IPS DF 19.7 (cell line): ENCODE measurements around the gene ING4.

Experiments used
- DNase-seq: peaks from one replicate; pipeline ENCODE4 v3.0.0-alpha.2; 2013; ENCODE audit warnings: low read depth, low spot score

ING4 gene

DNA sequence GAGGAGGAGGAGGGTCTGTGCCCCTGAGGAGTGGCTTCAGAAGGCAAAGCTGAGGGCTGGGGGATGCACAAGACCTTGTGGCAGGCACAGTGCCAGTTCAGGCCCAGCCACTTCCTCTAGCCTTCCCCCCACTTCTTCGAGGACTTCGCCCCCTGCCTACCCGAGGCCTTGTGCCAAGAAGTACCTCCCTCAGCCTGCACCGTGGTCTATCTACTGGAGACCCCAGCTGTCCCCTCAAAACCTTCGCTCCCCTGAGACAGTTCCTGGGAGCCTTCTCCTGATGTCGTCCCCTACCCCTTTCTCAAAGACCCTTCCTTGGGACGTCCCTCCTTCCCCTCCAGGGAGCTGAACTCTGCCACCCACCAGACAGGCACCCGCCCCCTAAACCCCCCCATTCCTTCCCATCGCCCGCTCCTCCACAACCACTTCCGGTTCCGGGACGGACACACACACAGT lies 25.7 kb upstream of the ING4 start:
- DNase-seq, result peak; percentile 81

DNA sequence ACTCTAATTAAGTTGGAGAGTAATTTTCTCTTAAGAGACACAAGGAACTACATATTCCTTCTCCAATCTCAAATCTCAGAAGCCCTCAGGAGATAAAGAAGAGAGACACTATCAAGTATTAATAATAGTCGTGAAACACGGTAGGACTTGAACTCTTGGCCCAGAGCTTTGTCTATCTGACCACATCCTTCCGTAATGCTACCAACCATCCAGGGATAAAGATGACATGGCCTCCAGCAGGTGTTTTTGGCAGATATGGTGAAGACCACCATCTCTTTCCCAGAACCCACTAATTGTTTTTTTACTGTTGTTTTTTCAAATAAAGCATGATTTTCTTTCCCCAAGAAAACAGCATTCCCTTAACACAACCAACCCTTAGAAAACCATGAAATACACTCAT lies 22.9 kb upstream of the ING4 start:
- DNase-seq, result no peak

DNA sequence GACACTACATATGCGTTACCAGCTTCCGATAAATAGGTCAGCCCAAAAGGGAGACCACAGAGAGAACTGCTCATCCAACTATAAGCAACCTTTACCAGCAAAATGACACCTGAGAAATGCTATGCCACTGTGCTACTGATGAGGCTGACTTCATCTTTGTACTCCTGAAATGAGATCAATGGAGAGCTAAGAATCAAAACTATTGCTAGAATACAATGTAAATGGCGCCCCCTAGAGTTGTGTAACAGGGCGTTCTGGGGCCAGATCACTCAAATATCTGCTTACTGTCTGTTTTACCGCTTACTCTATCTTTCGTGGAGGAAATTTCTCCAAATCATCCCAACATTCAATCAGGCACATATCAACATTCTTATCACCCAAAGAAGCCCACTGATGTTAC lies 21.7 kb upstream of the ING4 start:
- no peak for DNase-seq

DNA sequence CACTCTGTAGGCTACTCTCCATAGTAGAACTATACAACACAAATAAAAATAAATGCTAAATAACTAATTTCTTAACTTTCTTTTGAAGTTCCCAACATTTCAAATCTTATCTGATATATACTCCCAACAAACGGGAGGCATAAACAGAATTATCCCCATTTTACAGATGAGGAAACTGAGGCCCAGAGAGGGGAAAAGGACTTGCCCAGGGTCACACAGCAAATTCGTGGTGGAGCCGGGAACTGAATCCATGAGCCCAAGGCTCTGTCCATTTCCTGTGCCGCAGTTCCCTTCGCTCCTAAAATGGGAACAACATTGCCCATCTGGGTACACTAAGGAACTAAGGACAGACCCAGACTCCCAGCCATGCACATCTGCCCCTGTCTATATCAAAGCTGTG lies 14.0 kb upstream of the ING4 start:
- no peak for DNase-seq

DNA sequence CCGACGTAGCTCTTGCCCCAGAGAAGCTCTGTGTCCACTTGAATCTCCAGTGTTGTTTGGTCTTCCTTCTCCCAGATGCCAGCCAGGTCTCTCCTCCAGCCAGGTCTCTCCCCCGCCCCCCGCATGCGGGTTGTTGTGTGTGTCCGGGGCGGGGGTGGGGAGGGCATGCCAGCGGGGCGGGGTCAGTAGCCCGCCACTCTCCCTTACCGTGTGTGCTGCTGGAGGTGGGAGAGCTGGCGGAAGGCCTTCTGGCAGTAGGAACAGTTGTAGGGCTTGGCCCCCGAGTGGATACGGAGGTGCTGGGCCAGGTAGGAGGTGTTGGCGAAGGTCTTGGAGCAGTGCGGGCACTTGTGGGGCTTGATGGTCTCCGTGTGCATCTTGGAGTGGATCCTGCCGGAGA lies 9.2 kb upstream of the ING4 start:
- DNase-seq, result no peak

DNA sequence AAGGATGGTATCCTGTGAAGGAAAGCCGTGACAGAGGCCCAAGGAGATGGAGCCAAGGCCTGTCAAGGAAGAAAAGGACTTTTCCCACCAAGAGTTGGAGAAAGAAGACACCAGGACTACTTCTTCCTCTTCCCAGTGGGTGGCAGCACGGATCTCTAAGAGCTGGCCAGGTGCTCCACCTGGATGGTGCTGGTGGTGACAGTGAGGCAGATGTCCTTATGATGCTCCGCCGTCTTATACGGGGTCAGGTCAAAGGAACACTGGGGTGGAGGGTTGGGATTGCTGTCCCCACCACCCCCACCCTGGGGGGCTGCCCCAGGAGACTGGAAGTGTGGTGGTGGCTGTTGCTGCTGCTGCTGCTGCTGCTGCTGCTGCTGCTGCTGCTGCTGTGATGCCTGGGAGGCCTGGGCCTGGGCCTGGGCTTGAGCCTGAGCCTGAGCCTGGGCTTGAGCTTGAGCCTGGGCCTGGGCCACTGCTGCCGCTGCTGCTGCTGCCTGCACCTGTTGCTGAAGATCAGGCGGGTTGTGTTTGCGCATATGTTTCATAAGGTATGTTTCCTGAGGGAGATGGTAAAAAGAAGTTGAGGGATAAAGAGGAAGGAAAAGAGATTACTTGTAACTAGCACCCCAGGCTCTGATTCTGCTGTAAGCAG lies 4.8 kb upstream of the ING4 start:
- no peak for DNase-seq

DNA sequence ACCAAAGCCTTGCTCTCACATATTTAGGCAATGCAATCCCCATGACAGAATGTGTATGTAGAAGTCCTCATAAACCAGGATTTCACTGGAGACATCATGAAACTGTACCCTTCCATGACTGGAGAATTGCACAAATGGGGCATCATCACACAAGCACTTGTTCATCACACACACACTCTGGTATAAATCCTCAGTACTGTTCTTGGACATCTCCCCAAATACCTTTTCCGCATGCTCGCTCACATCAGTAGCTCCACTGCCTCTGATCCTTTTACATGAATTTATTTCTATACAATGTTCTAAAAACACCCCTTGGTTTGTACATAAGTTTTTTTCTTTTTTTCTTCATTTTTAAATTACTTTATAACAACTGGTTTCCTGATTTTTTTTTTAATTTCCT lies 3.3 kb upstream of the ING4 start:
- no peak for DNase-seq

DNA sequence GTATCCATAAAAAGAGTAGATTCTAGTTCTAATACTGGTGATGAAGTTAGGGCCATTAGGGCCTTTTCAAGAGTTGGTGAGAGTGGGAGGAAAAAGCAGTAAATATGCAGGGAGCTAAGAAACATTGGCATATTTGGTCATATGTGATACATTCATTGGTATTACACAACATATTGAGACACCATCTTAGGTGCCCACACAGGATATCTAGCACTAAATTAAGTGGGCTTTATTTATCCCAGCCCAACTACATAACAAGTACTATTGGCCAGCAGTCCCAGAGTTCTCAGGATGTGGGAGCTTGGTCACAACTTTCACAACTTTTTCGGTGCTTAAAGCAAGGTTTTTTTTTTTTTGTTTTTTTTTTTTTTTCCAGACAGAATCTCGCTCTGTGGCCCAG lies 2.0 kb upstream of the ING4 start:
- DNase-seq, result no peak

DNA sequence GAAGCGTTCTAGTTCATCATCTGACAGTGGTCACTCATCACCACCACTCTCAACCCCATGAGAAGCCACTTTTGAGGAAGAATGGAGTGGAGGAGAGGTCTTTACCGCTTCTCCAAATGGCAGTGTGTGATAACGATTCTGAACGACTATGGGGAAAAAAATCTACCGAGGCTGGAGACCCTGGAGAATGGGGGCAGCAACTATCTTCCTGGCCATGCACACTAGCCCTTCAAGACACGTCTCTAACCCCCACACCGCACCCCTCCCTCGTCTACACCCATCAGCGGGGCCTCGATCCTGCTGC lies 365 bp downstream of the ING4 start:
- DNase-seq, result no peak

DNA sequence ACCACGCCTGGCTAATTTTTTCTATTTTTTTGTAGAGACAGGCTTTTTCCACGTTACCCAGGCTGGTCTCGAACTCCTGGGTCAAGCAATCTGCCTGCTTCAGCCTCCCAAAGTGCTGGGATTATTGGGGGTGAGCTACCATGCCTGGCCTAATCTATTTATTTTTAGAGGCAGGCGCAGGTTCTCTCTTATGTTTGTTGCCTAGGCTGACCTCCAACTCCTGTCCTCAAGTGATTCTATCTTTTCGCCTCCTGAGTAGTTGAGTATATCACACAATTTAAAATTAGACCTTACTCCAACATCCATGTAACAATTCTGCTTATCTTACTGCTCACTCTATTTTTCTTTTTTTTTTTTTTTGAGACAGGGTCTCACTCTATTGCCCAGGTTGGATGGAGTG lies 8.9 kb downstream of the ING4 start:
- DNase-seq, result no peak

DNA sequence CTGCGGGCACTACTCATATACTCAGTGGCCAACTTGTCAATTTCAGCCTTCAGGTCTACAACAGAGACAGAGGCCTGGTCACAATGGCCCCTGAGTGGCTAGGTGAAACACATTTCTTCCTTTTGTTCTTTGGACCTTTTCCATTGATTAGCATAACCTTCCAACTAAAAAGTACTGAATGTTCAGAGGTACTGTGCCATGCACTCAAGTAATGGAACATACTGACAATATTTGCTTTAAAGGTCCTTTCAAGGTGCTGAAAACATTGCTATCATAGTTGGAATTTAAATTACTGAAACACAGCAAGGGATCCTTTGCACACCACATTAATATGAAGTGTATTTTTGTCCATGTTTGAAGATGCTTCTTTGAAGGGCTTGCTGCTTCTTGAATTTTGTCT lies 9.6 kb downstream of the ING4 start:
- DNase-seq, result no peak

DNA sequence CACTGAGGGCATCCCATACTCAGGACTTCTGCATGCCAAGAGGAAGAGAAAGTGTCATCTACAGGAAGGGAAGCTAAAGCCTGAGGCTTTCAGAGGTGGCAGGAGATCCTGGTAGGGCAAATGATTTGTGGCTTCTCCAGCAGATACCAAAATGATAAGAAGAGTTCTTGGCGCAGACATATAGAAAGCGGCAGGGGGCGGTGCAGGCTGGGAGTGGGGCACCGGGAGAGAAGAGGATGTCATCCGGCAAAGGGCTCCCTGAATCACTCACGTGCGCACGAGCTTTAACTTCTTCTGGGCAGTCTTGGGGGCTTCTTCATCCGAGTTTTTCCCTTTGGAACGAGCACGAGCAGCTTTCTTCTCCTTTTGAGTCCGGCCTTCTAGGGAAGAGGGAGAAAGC lies 10.5 kb downstream of the ING4 start:
- DNase-seq, result no peak

DNA sequence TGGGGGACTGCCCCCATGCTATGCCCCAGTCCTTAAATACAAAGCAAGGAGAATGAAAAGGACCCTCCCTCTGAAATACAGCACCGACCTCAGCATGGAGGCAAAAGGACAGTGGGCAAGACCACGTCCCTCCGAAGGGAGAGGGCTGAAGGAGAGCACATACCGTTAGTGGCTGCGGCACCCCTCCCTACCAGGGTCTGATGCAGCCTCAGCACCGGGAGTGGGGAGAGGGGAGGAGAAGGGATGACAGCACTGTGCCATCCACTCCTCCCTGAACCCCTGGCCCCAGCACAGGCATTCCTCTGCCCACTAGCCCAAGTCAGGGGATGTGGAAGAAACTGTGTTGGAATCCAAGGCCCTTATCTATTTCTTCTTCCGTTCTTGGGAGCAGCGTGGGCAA lies 12.1 kb downstream of the ING4 start:
- no peak for DNase-seq

DNA sequence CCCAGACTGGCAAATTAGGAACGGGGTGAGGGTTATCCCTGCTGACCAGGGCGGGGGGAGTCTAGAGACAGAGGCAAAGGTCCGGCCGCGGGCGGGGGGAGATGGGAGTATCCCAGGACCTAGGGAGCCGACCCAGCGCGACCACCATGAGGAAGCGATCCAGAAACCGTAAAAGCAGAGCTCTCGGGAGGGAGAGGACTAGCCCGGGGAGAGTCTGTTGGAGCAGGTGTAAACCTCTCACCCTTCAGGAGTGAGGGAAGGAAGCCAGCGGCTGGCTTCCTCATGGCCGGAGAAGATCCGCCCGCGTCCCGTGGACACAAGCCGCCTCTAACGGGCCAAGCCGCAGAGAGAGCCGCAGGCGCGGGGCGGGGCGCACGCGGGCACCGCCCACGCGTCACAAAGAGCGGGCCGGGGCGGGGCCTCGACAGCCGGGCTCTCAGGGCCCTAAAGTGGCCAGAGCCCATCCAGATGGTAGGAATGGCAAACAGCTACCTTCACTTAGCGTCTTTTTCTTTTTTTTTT lies 15.8 kb downstream of the ING4 start, which contains the start of gene ACRBP:
ACRBP (minus strand) TSS at position 350 of the 522 bp plus-strand sequence; CDS start at position 284, 66 bp downstream.
- DNase-seq, result no peak

DNA sequence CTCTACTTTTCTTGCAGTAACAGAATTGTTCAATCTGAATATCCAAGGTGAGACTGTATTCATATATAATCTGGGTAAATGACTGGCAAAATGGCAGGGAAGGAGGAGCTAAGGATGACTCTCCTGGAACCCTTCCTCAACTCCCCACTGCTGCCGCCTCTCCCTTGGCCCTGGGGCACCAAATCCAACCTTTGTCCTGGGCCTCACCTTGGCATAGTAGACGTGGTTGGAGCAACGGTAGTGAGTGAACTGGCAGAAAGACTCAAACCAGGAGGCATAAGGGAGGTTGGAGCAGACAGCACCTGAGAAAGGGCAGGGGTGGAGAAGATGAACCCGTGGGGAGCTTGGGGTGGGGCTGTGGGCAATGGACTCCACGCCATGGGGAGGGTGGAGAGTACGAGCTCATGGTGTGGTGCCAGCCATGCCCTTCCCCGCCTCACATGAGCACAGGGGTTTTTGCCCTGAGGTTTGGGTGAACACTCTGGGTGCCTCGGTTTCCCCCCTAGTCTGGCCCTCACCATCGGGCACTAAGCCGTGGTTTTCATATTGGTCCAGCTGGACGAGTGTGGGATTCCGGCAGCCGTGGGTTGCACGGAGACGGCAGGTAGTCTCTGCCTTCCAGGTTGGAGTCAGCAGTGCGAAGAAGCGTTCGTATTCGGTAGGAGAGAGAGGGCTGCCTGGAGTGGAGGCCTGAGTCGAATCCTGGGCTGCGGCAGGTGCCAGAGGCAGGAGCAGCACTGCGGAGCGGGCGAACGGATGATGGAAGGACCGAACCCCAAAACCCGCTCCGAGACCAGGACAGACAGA lies 16.4 kb downstream of the ING4 start:
- no peak for DNase-seq

DNA sequence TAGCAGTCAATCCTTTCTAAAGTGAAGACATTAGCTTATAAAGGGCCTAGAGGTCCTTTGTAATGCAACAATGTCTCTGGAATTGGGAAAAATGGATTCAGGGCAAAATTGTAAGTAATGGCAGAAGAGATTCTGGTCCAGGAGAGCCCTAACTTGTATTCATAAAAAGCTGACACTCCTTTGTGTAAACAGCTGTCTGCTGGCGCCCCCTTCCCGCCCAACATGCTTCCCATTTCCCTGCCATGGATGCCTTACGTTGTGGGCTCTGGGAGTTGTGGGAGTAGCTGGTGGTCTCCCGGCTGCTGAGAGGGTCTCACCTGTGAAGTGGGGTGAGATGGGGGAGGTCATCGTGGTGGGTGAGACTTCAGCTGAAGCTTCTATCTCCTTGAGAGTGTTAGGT lies 18.0 kb downstream of the ING4 start:
- DNase-seq, result no peak

DNA sequence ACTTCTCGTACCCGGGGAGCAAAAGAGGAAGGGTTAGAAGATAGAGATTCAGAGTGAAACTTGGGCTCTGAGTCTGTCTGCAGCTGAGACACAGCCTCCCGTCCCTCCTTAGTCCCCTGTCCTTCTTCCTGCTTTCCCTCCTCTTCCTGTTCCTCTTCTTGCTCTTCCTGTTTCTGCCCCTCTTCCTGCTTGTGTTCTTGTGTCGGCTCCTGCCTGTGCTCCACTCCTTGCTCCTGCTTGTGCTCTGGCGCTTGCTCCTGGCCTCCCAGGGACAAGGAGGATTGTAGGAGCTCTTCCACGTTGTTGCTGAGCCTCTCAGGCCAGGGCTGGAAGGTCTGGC lies 18.7 kb downstream of the ING4 start:
- no peak for DNase-seq

DNA sequence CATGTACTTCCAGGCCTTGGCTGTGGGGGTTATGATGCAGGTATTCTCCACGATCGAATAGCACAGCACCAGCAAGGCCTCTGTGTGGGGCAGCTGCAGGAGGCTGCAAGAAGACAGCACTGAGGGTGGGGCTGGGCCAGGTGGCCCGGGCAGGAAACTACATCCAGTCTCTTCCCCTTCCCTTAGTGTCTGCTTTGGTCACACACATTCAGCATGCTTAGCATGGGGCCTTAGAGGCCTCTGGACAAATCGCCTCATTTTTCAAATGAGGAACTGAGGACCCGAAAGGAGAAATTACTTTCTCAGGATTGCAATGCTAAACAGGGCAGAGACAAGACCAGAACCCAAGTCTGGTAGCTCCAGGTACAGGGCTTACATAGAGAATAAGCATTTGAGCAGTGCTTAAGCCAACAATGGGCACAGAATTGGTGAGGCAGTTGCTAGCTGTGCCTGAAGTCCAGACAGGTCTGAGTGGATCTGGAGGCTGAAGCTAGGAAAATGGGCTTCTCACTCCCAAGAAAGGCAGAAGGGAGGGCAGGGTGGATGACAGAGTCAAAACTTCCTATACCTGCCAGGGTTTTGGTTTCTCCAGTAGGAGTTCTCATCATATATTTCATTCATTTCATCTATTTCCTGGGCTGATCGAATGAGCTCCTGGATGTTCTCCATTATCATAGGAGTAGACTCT lies 19.2 kb downstream of the ING4 start:
- no peak for DNase-seq

DNA sequence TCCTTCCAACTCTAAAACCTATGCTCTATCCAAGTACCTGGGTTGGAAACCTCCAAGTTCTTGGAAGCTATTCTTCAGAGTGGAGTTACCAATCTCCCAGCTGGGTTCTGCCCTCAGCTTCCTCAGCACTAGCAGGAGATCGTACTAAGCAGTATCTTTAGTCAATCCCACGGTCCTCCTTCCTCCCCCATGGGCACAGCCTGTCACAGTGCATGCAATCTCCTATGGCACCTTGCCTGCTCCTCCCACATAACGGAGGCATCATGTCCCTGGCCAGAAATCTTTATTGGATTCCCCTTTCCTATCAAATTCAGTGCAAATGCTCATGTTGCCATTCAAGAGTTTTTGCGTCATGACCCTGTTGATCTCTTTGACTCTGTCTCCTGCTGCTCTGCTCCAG lies 21.8 kb downstream of the ING4 start:
- DNase-seq, result no peak

DNA sequence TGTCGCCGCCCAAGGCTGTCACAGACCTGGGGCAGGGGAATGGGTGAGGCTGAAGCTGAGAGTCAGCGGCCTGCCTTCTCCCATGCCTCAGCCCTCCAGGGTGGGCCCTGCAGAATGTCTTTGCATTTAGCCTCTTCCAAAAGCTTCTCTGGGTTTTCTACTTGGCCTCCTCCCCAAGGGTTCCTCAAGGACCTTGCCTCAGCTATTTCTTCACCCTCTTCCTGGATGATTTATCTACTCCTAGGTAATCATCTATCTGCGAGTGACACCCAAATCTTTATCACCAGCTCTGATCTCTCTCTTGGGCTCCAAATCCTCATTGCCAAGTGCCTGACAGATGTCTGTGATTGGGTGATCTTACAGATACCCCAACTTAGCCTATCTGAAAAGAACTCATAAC lies 22.4 kb downstream of the ING4 start:
- no peak for DNase-seq

DNA sequence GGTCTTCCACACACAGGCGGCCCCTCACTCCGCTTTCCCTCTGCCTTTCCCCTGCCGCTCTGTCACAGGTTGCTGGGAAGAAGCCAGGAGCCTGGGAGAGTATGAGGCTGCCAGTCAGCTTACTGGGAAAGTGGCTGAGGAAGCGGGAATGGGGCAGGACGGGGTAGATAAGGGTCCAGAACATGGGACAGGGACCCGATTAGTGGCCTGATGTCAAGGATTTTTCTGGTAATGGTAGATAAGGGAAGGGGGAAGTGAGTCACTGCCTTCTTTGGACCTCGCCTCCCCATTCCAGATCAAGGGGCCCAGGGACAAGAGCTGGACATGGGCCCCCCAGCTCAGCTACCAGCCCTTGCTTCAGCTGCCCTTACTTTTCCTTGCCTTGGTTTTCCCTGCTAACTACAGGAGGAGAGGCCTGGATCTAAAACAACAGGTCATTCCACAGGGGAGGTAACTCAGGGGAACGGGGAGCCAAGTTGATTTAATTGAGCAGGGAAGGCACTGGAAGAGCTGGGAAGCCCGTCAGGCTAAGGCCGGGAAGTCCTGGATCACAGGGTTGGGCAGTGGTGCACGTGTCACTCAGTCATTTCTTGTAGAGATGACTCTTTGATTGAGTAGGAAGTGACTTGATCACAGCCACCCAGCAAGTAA lies 23.6 kb downstream of the ING4 start:
- DNase-seq, result no peak

DNA sequence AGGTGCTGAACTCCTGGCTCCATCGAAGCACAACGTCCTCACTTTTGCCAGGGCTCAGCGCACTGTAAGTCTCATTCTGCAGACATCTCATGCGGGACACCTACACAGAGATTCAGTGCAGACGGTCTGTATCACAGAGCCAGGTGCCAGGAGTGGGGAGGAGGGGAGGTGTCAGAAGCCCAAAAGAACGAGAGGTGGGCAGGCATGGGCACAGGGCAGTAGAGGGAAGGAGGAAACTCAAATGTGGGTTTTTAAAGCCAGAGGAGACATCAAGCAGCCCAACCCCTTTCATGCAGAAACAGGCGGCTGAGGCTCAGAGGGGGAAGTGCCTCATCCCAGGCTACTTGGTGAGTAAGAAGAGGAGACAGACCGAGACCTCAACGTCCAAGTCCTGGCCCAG lies 24.6 kb downstream of the ING4 start:
- no peak for DNase-seq
